GM19023 (cell line): ENCODE data around the gene ITCH.
"Not testable (repeated sequence)": the region's sequence is repeated elsewhere in the genome, so short reads cannot be mapped to it uniquely, and the experiment has no call there.

ENCODE experiments used
- ATAC-seq: cut with Tn5 transposase; IDR thresholded peaks from one replicate; pipeline ENCODE4 v1.9.1; 2021; ENCODE audit warnings: mild to moderate bottlenecking, moderate library complexity; ENCODE audit not compliant: unreplicated experiment

Gene ITCH

DNA sequence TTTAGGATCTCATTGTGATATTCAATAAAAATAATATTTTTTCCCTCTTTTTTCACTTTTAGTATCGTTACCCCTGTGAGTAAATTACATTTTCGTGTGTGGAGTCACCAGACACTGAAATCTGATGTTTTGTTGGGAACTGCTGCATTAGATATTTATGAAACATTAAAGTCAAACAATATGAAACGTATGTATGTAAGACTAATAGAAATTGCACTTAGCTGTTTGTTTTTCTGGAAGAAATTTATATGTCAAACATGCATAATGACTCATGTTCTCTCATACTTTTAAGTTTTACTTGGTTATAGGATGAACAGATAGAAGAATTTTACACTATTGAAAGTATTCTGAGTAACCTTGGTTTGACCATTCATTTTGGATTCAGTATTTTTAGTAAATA is 49.4 kb downstream of the ITCH start:
- no peak for ATAC-seq

DNA sequence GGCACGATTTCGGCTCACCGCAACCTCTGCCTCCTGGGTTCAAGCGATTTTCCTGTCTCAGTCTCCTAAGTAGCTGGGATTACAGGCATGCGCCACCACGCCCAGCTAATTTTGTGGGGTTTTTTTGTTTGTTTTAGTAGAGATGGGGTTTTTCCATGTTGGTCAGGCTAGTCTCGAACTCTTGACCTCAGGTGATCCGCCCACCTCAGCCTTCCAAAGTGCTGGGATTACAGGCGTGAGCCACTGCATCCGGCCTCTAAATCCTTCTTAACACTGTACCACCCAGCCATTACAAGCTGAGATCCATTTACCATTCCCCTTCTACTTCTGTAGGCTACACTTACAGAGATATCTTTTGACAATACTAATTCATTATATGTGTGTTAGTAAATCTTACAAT is 51.5 kb downstream of the ITCH start:
- ATAC-seq, result not testable (repeated sequence)

DNA sequence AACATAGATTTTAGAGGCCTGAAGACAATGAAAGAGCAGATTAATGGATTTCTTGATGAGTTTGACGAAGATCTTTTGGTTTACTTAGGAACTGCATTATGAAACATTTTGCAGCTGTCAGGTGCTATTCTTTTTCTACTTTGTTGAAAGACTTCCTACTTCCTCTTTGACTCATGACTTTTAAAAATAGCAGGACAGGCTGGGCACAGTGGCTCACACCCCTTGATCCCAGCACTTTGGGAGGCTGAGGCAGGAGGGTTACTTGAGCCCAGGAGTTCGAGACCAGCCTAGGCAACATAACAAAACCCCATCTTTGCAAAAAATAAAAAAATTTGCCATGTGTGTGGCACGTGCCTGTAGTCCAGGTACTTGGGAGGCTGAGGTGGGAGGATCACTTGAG is 52.0 kb downstream of the ITCH start:
- no peak for ATAC-seq

DNA sequence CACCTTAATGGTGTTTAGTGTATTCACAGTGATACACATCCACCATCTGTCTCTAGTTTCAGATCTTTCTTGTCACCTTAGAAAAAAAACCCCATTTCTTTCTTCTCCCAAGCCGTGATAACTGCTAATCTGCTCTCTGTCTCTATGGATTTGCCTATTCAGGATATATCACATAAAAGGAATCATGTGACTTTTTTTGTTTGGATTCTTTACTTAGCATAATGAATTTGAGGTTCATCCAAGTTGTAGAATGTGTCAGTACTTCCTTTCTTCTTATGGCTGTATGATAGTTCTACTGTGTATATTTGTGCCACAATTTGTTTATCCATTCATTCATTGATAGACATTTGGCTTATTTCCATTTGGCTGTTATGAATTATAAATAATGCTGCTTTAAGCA is 57.1 kb downstream of the ITCH start:
- ATAC-seq, result no peak

DNA sequence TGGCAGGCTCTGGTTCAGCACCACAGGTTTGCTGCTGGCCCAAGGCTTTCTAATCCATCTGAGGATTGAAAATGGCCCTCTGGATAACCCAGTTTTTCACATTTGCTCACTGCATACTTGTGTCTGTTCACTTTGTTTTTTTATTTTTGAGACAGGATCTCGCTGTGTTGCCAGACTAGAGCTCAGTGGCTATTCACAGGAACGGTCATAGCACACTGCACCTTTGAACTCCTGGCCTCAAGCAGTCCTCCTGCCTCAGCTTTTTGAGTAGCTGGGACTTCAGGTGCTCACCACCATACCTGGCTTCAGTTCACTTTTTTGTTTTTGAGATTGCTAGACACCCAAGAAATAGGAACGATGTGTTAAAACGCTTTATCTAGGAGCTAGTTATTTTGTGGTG is 57.9 kb downstream of the ITCH start:
- ATAC-seq, result no peak

DNA sequence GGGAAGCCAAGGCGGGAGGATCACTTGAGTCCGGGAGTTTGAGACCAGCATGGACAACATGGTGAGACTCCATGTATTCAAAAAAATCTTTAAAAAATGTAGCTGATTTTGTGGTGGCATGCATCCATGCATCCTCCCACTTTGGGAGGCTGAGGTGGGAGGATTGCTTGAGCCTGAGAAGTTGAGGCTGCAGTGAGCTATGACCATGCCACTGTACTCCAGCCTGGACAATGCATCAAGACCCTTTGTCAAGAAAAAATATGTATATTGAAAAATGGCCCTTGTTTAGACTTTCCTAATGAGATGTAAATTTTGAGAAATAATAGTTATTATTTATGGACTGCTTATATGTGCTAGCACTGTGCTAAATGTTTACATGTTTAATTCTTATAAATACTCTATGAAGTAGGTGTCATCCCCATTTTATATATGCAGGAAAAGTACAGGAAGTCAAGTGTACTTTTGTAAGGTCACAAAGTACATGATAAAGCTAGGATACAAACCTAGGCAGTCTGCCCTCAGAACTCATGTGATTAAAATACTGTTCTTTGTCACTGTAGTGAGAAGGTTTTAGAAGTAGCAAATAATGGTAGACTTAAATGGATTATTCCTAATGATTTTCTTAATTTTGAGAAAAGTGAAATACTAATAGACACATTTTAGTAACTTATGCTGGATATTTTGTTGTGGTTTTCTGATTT is 58.8 kb downstream of the ITCH start:
- no peak for ATAC-seq

DNA sequence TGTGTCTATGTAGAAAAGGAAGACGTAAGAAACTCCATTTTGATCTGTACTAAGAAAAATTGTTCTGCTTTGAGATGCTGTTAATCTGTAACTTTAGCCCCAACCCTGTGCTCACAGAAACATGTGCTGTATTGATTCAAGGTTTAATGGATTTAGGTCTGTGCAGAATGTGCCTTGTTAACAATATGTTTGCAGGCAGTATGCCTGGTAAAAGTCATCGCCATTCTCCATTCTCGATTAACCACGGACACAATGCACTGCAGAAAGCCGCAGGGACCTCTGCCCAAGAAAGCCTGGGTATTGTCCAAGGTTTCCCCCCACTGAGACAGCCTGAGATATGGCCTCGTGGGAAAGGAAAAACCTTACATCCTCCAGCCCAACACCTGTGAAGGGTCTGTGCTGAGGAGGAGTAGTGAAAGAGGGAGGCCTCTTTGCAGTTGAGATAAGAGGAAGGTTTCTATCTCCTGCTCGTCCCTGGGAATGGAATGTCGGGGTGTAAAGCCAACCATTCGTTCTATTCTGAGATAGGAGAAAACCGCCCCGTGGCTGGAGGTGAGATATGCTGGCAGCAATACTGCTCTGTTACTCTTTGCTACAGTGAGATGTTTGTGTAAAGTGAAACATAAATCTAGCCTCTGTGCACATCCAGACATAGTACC is 62.1 kb downstream of the ITCH start:
- ATAC-seq, result not testable (repeated sequence)

DNA sequence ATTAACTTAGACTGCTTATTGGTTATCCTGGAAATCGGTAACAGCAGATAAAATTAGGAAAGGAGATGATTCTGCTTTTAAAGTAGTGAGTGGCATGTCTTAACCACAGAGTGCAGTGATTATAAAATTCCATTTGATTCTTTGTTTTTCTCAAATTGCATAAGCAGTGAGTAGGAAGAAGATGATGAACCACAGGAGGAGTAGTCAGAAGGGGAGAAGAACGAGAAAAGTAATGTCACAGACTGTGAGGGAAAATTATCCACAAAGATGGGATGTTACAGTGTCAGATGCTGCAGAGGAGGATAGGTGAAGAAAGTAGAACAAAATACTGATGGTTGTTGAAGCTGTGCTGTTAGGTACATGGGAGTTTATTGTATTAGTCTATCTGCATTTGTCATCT is 63.0 kb downstream of the ITCH start:
- ATAC-seq, result no peak

DNA sequence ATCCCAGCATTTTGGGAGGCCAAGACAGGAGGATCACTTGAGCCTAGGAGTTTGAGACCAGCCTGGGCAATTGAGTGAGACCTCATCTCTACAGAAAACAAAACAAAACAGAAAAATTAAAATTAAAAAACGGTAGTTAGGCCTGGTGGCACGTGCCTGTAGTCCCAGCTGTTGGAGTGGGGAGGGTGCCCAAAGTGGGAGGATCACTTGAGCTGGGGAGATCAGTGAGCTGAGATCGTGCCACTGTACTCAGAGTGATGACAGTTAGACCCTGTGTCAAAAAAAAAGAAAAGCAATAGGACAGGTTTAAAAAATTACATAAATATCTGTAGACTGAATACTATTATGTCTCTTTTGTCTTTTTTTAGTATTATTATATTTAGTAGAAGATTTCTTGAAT is 64.3 kb downstream of the ITCH start:
- ATAC-seq, result no peak

DNA sequence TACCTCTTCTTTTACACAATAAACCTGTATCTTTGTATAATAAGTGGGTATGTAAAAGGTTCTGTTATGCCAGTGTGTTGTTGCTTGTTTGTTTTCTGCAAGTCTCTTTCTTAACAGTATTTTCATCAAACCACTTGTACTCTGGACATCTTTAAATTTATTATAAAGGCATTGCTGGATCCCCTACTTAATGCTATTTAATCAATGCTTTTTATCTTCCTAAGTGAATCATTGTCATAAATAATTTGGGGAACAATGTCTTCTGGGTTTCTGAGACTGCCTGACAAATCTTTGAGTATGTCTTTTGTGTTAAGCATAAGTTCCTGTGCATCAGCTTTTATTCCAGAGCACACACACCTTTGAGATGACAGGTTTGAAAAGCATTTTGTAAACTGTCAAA is 64.7 kb downstream of the ITCH start:
- no peak for ATAC-seq

DNA sequence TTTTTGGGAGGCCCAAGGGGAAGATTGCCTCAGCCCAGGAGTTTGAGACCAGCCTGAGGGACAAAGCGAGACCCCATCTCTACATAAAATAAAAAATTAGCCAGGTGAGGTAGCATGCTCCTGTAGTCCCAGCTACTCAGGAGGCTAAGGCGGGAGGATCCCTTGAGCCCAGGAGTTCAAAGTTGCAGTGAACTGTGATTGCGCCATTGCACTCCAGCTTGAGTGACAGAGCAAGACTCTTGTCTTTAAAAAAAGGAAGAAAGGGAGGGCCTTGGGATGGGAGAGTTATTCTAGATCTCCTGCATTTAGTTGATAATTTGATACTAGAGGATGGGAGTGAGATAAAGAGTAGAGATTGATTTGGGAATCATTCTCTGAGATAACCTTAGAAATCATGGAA is 68.1 kb downstream of the ITCH start:
- ATAC-seq, result no peak

DNA sequence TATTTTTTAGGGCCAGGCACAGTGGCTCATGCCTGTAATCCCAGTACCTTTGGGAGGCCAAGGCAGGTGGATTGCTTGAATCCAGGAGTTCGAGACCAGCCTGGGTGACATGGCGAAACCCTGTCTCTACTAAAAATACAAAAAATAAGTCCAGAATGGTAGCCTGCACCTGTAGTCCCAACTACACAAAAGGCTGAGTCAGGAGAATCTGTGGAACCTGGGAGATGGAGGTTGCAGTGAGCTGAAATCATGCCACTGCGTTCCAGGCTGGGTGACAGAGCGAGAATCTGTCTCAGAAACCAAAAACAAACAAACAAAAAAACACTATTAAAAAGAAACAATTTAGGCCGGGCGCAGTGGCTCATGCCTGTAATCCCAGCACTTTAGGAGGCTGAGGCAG is 69.6 kb downstream of the ITCH start:
- not testable (repeated sequence) for ATAC-seq

DNA sequence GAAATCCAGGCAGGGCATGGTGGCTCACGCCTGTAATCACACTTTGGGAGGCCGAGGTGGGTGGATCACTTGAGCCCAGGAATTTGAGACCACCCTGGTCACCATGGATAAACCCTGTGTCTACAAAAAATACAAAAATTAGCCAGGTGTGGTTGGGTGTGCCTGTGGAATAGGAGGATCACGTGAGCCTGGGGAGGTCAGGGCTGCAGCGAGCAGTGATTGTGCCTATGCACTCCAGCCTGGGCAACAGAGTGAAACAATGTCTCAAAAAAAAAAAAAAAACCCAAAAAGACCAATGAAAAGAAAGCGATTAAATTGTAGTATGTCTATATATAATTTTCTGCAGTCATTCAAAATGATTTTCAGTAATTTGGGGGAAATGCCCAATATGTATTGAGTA is 70.3 kb downstream of the ITCH start:
- no peak for ATAC-seq

DNA sequence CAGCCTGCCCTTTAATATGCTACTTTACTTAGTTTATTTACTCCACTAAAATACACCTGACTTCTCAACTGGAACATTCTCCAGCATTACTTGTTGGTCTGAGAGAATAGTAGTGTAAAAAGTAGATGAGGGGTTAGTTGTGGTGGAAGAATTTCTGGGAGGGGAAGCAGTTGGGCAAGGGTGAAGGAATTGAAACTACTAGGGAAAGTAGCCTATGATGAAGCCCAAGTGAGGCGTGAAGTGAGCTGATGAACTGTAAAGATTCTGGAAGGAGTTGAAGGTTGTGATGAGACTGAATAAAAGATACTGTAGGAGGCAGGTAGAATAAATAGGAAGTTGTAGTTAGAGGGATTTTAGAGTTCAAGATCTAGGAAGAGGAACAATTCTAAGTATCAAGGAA is 72.5 kb downstream of the ITCH start:
- no peak for ATAC-seq

DNA sequence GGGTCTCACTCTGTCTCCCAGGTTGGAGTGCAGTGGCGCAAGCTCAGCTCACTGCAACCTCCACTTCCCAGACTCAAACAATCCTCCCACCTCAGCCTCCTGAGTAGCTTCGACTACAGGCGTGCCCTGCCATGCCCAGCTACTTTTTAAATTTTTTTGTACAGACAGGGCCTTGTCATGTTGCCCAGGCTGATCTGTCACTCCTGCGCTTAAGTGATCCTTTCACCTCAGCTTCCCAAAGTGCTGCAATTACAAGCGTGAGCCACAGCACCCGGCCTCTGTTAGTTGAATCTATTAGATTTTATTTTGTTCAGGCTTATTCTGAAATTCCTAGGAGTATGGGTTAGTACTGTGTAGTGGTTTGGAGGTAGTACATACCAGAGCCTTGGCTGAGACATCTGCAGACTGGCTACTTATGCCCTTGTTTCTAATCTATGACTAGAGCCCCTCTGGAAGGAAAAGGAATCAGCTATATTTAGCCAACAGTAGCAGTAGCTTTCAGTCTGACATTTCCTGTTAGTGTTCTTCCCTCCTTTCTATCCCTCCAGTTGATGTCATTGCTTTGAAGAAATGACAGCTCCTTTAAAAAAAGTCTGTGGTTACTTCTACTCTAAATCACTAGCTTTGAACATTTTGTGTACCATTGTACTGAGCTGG is 74.4 kb downstream of the ITCH start:
- no peak for ATAC-seq

DNA sequence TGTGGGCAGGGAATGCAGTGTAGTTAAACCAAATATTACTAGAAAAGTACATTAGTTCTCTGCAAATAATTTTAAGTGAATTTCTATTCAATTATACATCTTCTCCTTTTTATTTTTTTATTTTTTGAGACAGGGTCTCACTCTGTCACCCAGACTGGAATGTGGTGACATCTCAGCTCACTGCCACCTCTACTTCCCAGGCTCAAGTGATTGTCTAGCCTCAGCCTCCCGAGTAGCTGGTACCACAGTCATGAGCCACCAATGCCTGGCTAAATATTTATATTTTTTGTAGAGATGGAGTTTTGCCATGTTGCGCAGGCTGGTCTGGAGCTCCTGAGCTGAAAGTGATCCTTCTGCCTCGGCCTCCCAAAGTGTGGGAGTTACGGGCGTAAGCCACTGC is 76.1 kb downstream of the ITCH start:
- no peak for ATAC-seq

DNA sequence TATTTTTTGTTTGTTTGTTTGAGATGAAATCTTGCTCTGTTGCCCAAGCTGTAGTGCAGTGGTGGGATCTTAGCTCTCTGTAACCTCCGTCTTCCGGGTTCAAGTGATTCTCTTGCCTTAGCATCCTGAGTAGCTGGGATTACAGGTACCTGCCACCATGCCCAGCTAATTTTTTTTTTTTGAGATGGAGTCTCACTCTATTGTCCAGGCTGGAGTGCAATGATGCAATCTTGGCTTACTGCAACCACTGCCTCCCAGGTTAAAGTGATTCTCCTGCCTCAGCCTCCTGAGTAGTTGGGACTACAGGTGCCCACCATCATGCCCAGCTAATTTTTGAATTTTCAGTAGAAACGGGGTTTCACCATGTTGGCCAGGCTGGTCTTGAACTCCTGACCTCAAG is 78.3 kb downstream of the ITCH start:
- ATAC-seq, result not testable (repeated sequence)

DNA sequence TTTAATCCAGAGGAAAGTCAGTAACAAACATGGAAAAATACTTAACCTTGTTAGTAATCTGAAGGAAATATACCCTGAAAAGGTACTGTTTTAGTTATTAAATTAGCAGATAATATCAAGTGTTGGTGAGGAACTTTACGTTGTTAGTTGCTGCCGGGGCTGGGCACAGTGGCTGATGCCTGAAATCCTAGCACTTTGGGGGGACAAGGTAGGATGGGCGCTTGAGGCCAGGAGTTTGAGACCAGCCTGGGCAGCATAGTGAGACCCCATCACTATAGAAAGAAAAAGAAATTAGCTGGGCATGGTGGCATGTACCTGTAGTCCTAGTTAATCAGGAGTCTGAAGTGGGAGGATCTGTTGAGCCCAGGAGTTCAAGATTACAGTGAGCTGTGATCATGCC is 80.5 kb downstream of the ITCH start:
- ATAC-seq, result no peak

DNA sequence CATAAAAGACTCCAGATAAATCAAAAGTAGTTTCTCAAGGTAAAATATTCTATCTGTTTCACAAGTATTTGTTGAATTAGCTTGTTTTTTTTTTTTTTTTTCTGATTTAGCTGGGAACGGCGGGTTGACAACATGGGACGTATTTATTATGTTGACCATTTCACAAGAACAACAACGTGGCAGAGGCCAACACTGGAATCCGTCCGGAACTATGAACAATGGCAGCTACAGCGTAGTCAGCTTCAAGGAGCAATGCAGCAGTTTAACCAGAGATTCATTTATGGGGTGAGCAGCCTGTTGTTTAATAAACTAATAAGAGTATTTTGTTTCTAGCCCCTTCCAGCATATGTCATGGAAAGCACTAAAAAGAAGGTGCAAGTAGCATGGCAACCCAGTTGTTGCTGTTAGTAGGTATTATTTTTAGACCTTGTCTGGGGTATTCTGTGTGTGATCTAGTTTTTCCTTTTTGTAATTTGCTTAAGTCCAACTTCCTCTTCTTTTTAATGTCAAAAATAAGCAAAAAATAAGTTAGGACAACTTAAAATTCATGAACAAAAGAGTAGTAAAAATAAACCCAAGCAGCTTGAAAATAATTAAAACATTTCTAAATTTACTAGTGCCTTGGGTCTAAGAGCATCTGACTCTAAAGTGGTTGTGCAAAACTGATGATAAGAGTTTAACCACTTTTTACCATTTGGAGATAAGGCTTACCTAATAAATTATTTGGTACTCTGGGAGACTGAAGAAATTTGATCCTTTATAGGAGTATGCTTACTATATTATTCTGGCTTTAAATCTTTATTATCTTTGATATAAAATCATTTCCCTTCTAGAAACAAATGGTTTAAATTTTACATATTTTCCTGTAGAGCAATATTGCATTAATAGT is 82.3 kb downstream of the ITCH start:
- ATAC-seq, result no peak

DNA sequence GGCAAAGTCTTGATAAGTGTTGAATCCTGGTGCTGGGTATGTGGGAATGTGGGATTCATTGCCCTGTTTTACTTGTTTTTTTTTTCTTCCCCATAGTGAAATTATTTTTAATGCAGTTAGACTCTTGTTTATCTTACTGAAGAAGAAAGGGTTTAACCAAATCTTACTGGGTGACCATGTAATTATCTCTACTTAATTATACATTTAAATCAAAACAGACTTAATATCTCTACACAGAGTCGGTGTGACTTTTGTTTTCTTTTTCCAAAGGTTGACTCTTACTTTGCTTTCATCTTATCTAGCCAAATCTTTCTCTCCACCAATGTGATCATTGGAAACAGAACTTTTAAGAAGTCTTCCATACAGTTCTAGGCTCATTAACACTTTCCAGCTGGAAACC is 85.4 kb downstream of the ITCH start:
- no peak for ATAC-seq
